Peyer's patch (tissue), 4 donors: Measurements from ENCODE around the gene RRP1B. TPM values are rescaled to one million over a fixed set of nuclear protein-coding genes. Genes with fewer than 3 reads are reported as not detected.
"Not testable (repeated sequence)": the region's sequence is repeated elsewhere in the genome, so short reads cannot be mapped to it uniquely, and the experiment has no call there.

Experiments
- DNase-seq, 3 donors: peaks; one replicate each; pipeline ENCODE4 v3.0.0-alpha.2; 2017 to 2019
- H3K27ac ChIP-seq, 4 donors: fragments of 200-600 bp; sonication (generic); one replicate each; pipeline ENCODE4 v1.5.1; 2016 to 2019
- H3K27me3 ChIP-seq, 2 donors: fragments of 200-600 bp; sonication (generic); one replicate each; pipeline ENCODE4 v1.5.1; 2019
- H3K36me3 ChIP-seq, 3 donors: fragments of 200-600 bp; sonication (generic); one replicate each; pipeline ENCODE4 v1.5.1; 2016 to 2019
- H3K4me1 ChIP-seq, 4 donors: fragments of 200-600 bp; sonication (generic); one replicate each; pipeline ENCODE4 v1.5.1; 2016 to 2019
- H3K4me3 ChIP-seq, 4 donors: fragments of 200-600 bp; sonication (generic); 1 replicate in 3 of 4; 2 replicates in 1 of 4; pipeline ENCODE4 v1.5.1; 2016 to 2019; ENCODE audit warnings: mild to moderate bottlenecking in 1 of 4
- H3K9me3 ChIP-seq, 4 donors: fragments of 200-600 bp; sonication (generic); one replicate each; pipeline ENCODE4 v1.5.1; 2016 to 2019; ENCODE audit warnings: mild to moderate bottlenecking in 1 of 4
- POLR2A ChIP-seq, 2 donors: fragments of 450-650 bp; IDR thresholded peaks; one replicate each; pipeline ENCODE4 v1.5.1; 2017; ENCODE audit warnings: antibody characterized with exemption in 2 of 2, mild to moderate bottlenecking in 2 of 2, moderate library complexity in 2 of 2
- total RNA-seq, 4 donors: library from RNA; depleted of rRNA; stranded (reverse); fragments of >200 nt; gene quantifications; one replicate each; pipeline ENCODE4 v1.1.0, GENCODE V29; 2016
- TF ChIP-seq, protein P1 (sequence below), 6 experiments: fragments of 450-650 bp in 4 of 6; fragments of 200-600 bp in 2 of 6; sonication (generic) in 1 of 6; IDR thresholded peaks; one replicate each; pipeline ENCODE4 v1.5.1; 2017 to 2019; ENCODE audit warnings: antibody characterized with exemption in 6 of 6, mild to moderate bottlenecking in 3 of 6, moderate library complexity in 1 of 6

RRP1B gene
- total RNA-seq, 4 donors from 2014 or later: 10.7 to 28.1 (median 14.1) TPM

DNA sequence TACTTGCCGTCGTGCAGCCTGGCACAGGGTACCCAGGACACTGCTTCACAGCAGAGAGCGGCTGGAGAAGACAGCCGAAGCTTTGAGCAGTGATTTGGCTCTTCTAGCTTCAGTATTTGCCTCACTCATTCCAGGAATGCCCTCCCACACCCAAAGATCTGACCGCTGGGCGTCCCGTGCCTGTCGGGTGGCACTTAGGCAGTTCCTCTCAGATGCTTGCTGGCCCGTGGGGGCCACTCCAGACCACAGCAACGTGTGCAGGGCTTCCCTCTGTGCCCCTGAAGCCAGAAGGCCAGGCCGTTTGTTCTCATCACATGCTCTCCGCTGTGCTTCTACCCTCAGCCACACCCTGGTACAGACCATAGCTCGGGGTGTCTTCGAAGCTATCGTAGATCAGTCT, 17.0 kb downstream of the RRP1B start:
- Histone ChIP-seq H3K36me3 (peaks cover 0 to 63% (median 0%) of the 10 kb centered on the region in 3 donors), H3K9me3 (no peaks in the 10 kb centered on the region), H3K4me3 (no peak overlapping the region), H3K27ac (no peak overlapping the region), H3K27me3 (no peaks in the 10 kb centered on the region), H3K4me1 (no peaks in the 10 kb centered on the region)
- TF ChIP-seq POLR2A (IDR thresholded peaks at IDR 0.05): no peak
- TF ChIP-seq, protein P1, sequence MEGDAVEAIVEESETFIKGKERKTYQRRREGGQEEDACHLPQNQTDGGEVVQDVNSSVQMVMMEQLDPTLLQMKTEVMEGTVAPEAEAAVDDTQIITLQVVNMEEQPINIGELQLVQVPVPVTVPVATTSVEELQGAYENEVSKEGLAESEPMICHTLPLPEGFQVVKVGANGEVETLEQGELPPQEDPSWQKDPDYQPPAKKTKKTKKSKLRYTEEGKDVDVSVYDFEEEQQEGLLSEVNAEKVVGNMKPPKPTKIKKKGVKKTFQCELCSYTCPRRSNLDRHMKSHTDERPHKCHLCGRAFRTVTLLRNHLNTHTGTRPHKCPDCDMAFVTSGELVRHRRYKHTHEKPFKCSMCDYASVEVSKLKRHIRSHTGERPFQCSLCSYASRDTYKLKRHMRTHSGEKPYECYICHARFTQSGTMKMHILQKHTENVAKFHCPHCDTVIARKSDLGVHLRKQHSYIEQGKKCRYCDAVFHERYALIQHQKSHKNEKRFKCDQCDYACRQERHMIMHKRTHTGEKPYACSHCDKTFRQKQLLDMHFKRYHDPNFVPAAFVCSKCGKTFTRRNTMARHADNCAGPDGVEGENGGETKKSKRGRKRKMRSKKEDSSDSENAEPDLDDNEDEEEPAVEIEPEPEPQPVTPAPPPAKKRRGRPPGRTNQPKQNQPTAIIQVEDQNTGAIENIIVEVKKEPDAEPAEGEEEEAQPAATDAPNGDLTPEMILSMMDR (IDR thresholded peaks at IDR 0.05): no peak
- DNase-seq: no peak

DNA sequence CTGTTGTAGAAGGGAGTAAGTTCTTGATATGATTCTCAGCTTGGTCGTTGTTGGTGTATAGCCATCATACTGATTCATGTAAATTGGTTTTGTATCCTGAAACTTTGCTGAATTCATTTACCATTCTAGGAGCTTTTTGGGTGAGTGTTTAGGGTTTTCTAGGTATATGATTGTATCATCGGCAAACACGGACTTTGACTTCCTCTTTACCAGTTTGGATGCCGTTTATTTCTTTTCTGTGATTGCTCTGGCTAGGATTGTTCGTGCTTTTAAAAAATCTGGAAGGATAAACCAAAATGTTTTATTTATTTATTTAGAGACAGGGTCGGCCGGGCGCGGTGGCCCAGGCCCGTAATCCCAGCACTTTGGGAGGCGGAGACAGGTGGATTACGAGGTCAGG, 20.6 kb downstream of the RRP1B start:
- H3K27ac ChIP-seq: no peak overlapping the region
- no peak for DNase-seq
- H3K9me3 ChIP-seq: no peaks in the 10 kb centered on the region
- H3K4me1 ChIP-seq: no peaks in the 10 kb centered on the region
- TF ChIP-seq POLR2A (IDR thresholded peaks at IDR 0.05): no peak
- TF ChIP-seq, protein P1 (IDR thresholded peaks at IDR 0.05): no peak
- H3K4me3 ChIP-seq: no peak overlapping the region
- H3K27me3 ChIP-seq: no peaks in the 10 kb centered on the region
- peaks cover 0 to 77% (median 0%) of the 10 kb centered on the region in 3 donors for H3K36me3 ChIP-seq

DNA sequence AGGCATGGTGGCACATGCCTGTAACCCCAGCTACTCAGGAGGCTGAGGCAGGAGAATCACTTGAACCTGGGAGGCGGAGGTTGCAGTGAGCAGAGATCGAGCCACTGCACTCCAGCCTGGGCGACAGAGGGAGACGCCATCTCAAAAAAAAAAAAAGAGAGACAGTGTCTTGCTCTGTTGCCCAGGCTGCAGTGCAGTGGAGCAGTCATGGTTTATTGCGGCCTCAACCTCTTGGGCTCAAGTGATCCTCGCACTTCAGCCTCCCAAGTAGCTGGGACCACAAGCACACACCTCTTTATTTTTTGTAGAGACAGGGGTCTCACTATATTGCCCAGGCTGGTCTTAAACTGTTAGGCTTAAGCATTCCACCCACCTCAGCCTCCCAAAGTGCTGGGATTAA, 21.1 kb downstream of the RRP1B start:
- H3K27ac ChIP-seq, H3K27me3 ChIP-seq, DNase-seq, H3K4me3 ChIP-seq, H3K4me1 ChIP-seq, H3K9me3 ChIP-seq: not testable (repeated sequence)
- H3K36me3 ChIP-seq: peaks cover 0 to 77% (median 0%) of the 10 kb centered on the region in 3 donors

DNA sequence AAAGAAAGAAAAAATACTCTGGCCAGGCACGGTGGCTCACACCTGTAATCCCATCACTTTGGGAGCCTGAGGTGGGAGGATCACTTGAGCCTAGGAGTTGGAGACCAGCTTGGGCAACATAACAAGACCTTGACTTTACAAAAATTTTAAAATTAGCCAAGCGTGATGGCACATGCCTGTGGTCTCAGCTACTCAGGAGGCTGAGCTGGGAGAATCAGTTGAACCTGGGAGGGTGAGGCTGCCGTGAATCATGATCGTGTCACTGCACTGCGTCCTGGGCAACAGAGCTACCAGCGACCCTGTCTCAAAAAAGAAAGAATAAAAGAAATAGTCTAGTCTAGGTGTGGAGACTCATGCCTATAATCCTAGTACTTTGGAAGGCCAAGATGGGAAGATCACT, 22.3 kb downstream of the RRP1B start:
- Histone ChIP-seq H3K9me3 (no peaks in the 10 kb centered on the region), H3K4me1 (no peaks in the 10 kb centered on the region), H3K4me3 (no peak overlapping the region), H3K36me3 (peaks cover 0 to 80% (median 1%) of the 10 kb centered on the region in 3 donors), H3K27me3 (no peaks in the 10 kb centered on the region), H3K27ac (no peak overlapping the region)
- TF ChIP-seq, protein P1 (IDR thresholded peaks at IDR 0.05): no peak
- TF ChIP-seq POLR2A (IDR thresholded peaks at IDR 0.05): no peak
- DNase-seq: no peak

DNA sequence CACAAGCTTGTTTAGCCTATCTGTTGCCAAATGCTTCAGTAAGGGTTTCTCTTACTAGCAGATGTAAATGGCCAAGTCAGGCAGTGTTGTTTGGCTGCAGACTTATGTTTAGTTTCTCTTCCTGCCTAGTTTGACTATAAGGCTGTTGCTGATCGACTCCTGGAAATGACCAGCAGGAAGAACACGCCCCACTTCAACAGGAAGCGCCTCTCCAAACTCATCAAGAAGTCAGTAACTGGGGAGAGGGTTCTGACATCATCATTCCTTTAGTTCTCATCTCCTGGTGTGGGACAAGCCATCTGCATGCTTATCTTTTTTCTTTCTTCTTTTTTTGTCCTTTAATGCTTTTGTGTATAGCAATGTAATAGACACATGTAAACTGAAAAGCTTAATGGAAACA, 25.1 kb downstream of the RRP1B start:
- TF ChIP-seq, protein P1 (IDR thresholded peaks at IDR 0.05): no peak
- no peak for TF ChIP-seq POLR2A (IDR thresholded peaks at IDR 0.05)
- Histone ChIP-seq H3K9me3 (no peaks in the 10 kb centered on the region), H3K4me3 (no peak overlapping the region), H3K27ac (no peak overlapping the region), H3K4me1 (no peaks in the 10 kb centered on the region), H3K36me3 (peaks cover 0 to 90% (median 2%) of the 10 kb centered on the region in 3 donors), H3K27me3 (no peaks in the 10 kb centered on the region)
- no peak for DNase-seq

DNA sequence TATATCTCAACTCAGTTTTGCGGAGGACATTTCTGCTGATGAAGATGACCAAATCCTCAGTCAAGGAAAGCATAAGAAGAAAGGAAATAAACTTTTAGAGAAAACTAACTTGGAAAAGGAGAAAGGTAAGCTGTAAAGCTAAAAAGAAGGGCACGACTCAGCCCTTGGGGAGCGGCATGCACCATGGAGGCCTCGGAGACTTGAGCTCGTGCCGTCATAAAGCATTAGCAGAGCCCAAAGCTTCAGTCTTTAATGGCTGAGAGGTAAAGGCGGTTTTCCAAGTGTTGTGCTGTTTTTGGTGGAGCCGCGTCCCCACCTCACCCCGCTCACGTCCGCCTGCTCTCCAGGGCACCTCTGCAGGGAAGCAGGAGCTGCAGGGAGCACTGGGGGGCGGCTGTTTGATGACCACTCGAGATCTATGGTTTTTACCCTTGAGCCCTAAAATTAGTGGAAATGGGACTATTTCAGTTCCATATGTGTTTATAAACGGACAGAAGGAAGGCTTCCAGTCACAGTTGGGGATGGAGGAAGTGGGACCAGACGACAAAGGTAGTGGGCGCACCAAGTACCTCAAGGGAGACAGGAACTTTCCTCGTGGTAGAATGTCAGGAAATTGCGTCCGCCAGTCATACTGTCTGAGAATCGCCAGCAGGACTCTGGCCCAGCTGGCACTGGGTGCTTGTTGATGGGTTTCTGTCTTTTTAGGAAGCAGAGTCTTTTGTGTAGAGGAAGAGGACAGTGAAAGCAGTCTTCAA, 27.6 kb downstream of the RRP1B start:
- no peak for DNase-seq
- no peak overlapping the region for H3K4me3 ChIP-seq
- peaks cover 0 to 100% (median 2%) of the 10 kb centered on the region in 3 donors for H3K36me3 ChIP-seq
- no peaks in the 10 kb centered on the region for H3K4me1 ChIP-seq
- H3K27ac ChIP-seq: no peak overlapping the region
- TF ChIP-seq POLR2A (IDR thresholded peaks at IDR 0.05): no peak
- no peaks in the 10 kb centered on the region for H3K9me3 ChIP-seq
- H3K27me3 ChIP-seq: no peaks in the 10 kb centered on the region
